Measurements from ENCODE around the gene COLGALT1. TPM values are rescaled to one million over a fixed set of nuclear protein-coding genes. Genes with fewer than 3 reads are reported as not detected.

COLGALT1 gene
- total RNA-seq, 2 donors from 2014 or later: 28.3 to 30.8 TPM

DNA sequence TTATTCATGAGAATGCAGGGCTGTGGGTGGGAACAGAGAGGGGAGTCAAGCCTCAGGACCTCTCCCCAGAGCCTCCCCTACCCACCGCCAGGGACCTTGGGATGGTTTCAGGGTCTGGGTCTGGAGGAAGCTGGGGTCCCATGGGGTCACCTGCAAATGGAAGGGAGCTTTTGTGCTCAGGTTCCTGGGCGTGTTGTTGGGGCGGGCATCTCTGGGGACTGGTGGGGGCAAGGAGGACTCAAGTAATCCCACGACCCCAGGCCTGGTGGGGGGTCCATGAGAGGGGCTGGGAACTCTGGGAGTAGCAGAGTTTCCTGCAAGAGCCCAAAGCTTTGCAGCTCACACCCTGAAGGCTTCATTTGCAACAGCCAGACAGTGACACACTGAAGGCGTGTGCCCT, 72.5 kb downstream of the COLGALT1 start:
- Histone ChIP-seq H3K4me3 (no peak overlapping the region), H3K4me1 (no peaks in the 10 kb centered on the region), H3K9me3 (no peaks in the 10 kb centered on the region), H3K27ac (no peak overlapping the region), H3K36me3 (no peaks in the 10 kb centered on the region), H3K27me3 (no peaks in the 10 kb centered on the region)
- no peak for DNase-seq (ENCODE audit: low spot score)
- TF ChIP-seq CTCF (IDR thresholded peaks at IDR 0.05): no peak

GRCh38 chr19:17629760-17630159, 74.3 kb downstream of the COLGALT1 start:
- TF ChIP-seq CTCF (IDR thresholded peaks at IDR 0.05): no peak
- no peak for DNase-seq (ENCODE audit: low spot score)
- Histone ChIP-seq H3K36me3 (no peaks in the 10 kb centered on the region), H3K27ac (no peak overlapping the region), H3K4me3 (no peak overlapping the region), H3K27me3 (no peaks in the 10 kb centered on the region), H3K4me1 (no peaks in the 10 kb centered on the region), H3K9me3 (no peaks in the 10 kb centered on the region)

DNA sequence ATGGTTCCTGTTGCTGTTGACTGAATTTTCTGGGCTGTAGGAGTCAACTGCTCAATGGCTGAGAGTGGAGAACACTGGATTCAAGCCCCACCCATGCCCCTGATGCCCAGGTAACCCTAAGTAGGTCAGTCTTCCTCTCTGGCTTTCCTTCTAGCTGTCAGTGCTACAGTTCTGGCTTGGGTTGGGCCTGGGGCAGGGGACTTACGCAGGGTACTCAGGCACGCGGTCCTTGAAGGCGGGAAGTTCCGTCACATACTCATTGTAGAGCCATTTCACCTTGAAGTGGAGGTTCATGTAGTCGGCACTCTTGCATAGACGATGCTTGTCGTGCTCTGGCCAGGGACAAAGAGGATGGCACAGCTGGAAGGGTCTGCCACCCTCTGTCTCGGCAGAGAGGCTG, 77.1 kb downstream of the COLGALT1 start:
- TF ChIP-seq CTCF (IDR thresholded peaks at IDR 0.05): no peak
- Histone ChIP-seq H3K4me1 (no peaks in the 10 kb centered on the region), H3K36me3 (no peaks in the 10 kb centered on the region), H3K9me3 (no peaks in the 10 kb centered on the region), H3K4me3 (no peak overlapping the region), H3K27me3 (no peaks in the 10 kb centered on the region), H3K27ac (no peak overlapping the region)
- no peak for DNase-seq (ENCODE audit: low spot score)

Other genes with a start within 250 kb of the COLGALT1 start
- gene MRPL34, start 249.8 kb upstream of the COLGALT1 start, total RNA-seq: 100 to 1,000 TPM; 203 to 254 TPM
- 10 to 100 TPM; 22.2 to 40.1 TPM for gene DDA1, start 246.1 kb upstream of the COLGALT1 start, total RNA-seq
- gene ANO8, start 220.8 kb upstream of the COLGALT1 start, total RNA-seq: 1 to 10 TPM; 4.2 to 5.2 TPM
- gene GTPBP3, start 218.1 kb upstream of the COLGALT1 start, total RNA-seq: 10 to 100 TPM in 1 of 2 donors, 1 to 10 TPM in 1; 6.0 to 16.8 TPM
- gene PLVAP, start 178.3 kb upstream of the COLGALT1 start, total RNA-seq: 10 to 100 TPM; 48.3 to 83.7 TPM
- gene CCDC194, start 161.5 kb upstream of the COLGALT1 start, total RNA-seq: not detected
- 10 to 100 TPM; 32.1 to 35.3 TPM for gene BST2, start 150.0 kb upstream of the COLGALT1 start, total RNA-seq
- gene MVB12A, start 135.6 kb upstream of the COLGALT1 start, total RNA-seq: 10 to 100 TPM; 24.8 to 39.0 TPM
- under 1 TPM; 0.30 to 0.51 TPM for gene TMEM221, start 107.0 kb upstream of the COLGALT1 start, total RNA-seq
- not detected for gene NXNL1, start 94.7 kb upstream of the COLGALT1 start, total RNA-seq
- gene SLC27A1, start 85.1 kb upstream of the COLGALT1 start, total RNA-seq: 10 to 100 TPM; 31.2 to 65.6 TPM
- 10 to 100 TPM; 20.4 to 35.9 TPM for gene PGLS, start 44.0 kb upstream of the COLGALT1 start, total RNA-seq
- gene UNC13A, start 132.7 kb downstream of the COLGALT1 start, total RNA-seq: under 1 TPM in 1 of 2 donors, not detected in 1; 0.08 TPM
- gene MAP1S, start 163.8 kb downstream of the COLGALT1 start, total RNA-seq: 10 to 100 TPM; 26.8 to 31.2 TPM
- 1 to 10 TPM in 1 of 2 donors, under 1 TPM in 1; 0.19 to 1.3 TPM for gene FCHO1, start 195.8 kb downstream of the COLGALT1 start, total RNA-seq
- gene B3GNT3, start 239.5 kb downstream of the COLGALT1 start, total RNA-seq: not detected